DND-41 (cell line): ENCODE results near the gene MEPE.

ENCODE experiments used
- CTCF ChIP-seq: IDR thresholded peaks from 2 replicates; pipeline ENCODE4 v1.5.1; 2012; ENCODE audit warnings: borderline replicate concordance, low read length, moderate library complexity, mild to moderate bottlenecking; ENCODE audit not compliant: poor library complexity, severe bottlenecking; ENCODE audit errors: extremely low read depth
- EZH2 ChIP-seq: IDR thresholded peaks from 3 replicates; pipeline ENCODE4 v1.6.1; 2012; ENCODE audit warnings: borderline replicate concordance, low read depth, mild to moderate bottlenecking, moderate library complexity, low read length, inconsistent platforms; ENCODE audit not compliant: severe bottlenecking

- TF ChIP-seq CTCF (no peak), EZH2 (no peak)
Observed at GRCh38 chr4:87882861-87883260, 50.1 kb downstream of the MEPE start.
